Measurements from ENCODE around the gene OR4D11. TPM values are rescaled to one million over a fixed set of nuclear protein-coding genes. Genes with fewer than 3 reads are reported as not detected.

Gene OR4D11
- total and polyA plus RNA-seq, 9 of the 15 experiments (the other 6 are each of a cell fraction or from before 2014, with no cell fraction given): not detected

DNA sequence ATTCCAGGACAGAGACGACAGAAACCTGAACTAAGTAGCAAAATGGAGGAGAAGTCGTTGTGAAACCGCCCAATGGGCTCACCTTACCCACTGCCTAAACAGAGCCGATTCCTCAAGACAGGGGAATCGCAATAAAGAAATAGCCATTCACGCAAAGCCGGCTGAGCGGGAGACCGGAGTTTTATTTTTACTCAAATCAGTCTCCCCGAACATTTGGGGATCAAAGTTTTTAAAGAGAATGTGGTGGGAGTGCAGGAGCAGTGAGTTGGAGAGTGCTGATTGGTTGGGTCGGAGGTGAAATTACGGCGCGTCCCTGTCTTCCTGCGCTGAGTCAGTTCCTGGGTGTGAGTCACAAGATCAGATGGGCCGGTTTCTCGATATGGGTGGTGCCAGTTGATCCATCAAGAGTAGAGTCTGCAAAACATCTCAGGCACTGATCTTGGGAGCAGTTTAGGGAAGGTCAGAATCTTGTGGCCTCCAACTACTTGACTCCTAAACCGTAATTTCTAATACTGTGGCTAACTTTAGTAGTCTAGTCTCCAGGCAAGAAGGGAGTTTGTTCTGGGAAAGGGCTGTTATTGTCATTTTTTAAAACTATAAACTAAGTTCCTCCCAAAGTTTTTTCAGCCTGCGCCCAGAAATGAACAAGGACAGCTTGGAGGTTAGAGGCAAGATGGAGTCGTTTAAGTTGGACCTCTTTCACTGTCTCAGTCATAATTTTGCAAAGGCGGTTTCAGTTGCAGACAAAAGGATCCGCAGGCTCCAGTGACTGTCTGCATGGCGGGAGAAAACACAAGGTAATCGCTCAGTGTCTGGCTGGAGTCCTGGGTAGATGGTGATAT is 42.0 kb downstream of the OR4D11 start (continued):
- TF ChIP-seq NUFIP1 (IDR thresholded peaks at IDR 0.05; ENCODE audit: partially characterized antibody) (no peak), CCAR2 (IDR thresholded peaks at IDR 0.05; ENCODE audit: low read depth, low read length) (no peak), ETS2 (tag; IDR thresholded peaks at IDR 0.05; ENCODE audit: borderline replicate concordance, poor library complexity, severe bottlenecking) (no peak), GABPB2 (CRISPR knock-in tag; conservative IDR thresholded peaks at IDR 0.05) (no peak), FOXM1 (IDR thresholded peaks at IDR 0.05; ENCODE audit: low read depth) (peak; percentile 52; the same call in 1 of the 2 replicates), FOXM1 (CRISPR knock-in tag; IDR thresholded peaks at IDR 0.05; ENCODE audit: low read depth) (no peak), OTX1 (CRISPR knock-in tag; IDR thresholded peaks at IDR 0.05) (no peak), ZNF316 (IDR thresholded peaks at IDR 0.05) (peak; percentile 82), SLC30A9 (CRISPR knock-in tag; IDR thresholded peaks at IDR 0.05) (no peak), DNMT1 (IDR thresholded peaks at IDR 0.05) (0 out of 2 replicates have a peak, but pooled peaks have one; percentile 30), SMARCA4 (IDR thresholded peaks at IDR 0.05) (peak; percentile 90), TBP (optimal IDR thresholded peaks at IDR 0.05; ENCODE audit: low read depth, low read length) (peak; percentile 87), HDAC8 (tag; IDR thresholded peaks at IDR 0.05) (no peak), DDX20 (tag; IDR thresholded peaks at IDR 0.05; ENCODE audit: low read depth) (no peak; the same call in 1 of the 2 replicates), MEIS2 (IDR thresholded peaks at IDR 0.05; ENCODE audit: partially characterized antibody) (peak; percentile 75), XRCC3 (IDR thresholded peaks at IDR 0.05) (no peak)
- TF ChIP-seq, protein P1, sequence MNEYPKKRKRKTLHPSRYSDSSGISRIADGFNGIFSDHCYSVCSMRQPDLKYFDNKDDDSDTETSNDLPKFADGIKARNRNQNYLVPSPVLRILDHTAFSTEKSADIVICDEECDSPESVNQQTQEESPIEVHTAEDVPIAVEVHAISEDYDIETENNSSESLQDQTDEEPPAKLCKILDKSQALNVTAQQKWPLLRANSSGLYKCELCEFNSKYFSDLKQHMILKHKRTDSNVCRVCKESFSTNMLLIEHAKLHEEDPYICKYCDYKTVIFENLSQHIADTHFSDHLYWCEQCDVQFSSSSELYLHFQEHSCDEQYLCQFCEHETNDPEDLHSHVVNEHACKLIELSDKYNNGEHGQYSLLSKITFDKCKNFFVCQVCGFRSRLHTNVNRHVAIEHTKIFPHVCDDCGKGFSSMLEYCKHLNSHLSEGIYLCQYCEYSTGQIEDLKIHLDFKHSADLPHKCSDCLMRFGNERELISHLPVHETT (CRISPR knock-in tag; conservative IDR thresholded peaks at IDR 0.05 in 1 of 2, IDR thresholded peaks at IDR 0.05 in 1 of 2): peak in 1 of 2 experiments; percentile 30; a peak in 2 of 4 replicates
- TF ChIP-seq, protein P2, sequence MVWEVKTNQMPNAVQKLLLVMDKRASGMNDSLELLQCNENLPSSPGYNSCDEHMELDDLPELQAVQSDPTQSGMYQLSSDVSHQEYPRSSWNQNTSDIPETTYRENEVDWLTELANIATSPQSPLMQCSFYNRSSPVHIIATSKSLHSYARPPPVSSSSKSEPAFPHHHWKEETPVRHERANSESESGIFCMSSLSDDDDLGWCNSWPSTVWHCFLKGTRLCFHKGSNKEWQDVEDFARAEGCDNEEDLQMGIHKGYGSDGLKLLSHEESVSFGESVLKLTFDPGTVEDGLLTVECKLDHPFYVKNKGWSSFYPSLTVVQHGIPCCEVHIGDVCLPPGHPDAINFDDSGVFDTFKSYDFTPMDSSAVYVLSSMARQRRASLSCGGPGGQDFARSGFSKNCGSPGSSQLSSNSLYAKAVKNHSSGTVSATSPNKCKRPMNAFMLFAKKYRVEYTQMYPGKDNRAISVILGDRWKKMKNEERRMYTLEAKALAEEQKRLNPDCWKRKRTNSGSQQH (CRISPR knock-in tag; IDR thresholded peaks at IDR 0.05): no peak
- TF ChIP-seq, protein P3, sequence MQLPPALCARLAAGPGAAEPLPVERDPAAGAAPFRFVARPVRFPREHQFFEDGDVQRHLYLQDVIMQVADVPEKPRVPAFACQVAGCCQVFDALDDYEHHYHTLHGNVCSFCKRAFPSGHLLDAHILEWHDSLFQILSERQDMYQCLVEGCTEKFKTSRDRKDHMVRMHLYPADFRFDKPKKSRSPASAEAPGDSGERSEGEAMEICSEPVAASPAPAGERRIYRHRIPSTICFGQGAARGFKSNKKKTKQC (CRISPR knock-in tag; IDR thresholded peaks at IDR 0.05): no peak
- TF ChIP-seq, protein P4, sequence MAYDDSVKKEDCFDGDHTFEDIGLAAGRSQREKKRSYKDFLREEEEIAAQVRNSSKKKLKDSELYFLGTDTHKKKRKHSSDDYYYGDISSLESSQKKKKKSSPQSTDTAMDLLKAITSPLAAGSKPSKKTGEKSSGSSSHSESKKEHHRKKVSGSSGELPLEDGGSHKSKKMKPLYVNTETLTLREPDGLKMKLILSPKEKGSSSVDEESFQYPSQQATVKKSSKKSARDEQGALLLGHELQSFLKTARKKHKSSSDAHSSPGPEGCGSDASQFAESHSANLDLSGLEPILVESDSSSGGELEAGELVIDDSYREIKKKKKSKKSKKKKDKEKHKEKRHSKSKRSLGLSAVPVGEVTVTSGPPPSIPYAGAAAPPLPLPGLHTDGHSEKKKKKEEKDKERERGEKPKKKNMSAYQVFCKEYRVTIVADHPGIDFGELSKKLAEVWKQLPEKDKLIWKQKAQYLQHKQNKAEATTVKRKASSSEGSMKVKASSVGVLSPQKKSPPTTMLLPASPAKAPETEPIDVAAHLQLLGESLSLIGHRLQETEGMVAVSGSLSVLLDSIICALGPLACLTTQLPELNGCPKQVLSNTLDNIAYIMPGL (CRISPR knock-in tag; IDR thresholded peaks at IDR 0.05): no peak
- TF ChIP-seq, protein P5, sequence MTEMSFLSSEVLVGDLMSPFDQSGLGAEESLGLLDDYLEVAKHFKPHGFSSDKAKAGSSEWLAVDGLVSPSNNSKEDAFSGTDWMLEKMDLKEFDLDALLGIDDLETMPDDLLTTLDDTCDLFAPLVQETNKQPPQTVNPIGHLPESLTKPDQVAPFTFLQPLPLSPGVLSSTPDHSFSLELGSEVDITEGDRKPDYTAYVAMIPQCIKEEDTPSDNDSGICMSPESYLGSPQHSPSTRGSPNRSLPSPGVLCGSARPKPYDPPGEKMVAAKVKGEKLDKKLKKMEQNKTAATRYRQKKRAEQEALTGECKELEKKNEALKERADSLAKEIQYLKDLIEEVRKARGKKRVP (CRISPR knock-in tag; IDR thresholded peaks at IDR 0.05): no peak

All from K562 (cell line).